Measurements from ENCODE around the gene SDK2. TPM values are rescaled to one million over a fixed set of nuclear protein-coding genes. Genes with fewer than 3 reads are reported as not detected.

Gene SDK2
- total and polyA plus RNA-seq, 9 of the 15 experiments (the other 6 are each of a cell fraction or from before 2014, with no cell fraction given): 0.04 TPM; not detected in 8

DNA sequence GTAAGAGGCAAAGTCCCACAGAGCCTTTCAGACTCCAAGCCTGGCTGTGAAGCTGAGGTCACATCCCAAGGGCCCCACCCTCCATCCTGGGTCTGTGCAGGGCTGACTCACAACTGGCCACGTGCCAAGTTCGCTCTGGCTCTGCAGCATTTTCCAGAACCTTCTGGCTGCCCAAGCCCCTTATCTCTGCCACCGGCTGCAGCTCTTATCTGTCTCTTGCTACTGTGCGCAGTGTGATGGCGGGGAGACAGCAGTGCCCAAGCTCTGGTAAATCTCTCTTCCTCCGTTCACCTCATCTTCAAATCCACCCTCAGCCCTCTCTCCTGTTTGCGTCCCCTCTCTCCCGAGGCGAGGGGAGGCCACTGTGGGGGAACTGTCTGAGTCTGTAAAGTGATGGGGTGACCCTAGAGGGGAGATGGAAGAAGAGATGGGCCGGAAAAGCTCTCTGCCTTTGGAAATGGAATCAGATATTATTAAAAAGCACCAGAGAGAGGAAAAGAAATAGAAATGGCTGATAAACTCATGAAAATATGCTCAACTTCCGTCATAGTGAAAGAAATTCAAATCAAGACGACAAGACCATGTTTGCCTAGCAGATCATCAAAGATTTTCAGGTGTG is 169.8 kb downstream of the SDK2 start (continued):
- TF ChIP-seq, protein P1, sequence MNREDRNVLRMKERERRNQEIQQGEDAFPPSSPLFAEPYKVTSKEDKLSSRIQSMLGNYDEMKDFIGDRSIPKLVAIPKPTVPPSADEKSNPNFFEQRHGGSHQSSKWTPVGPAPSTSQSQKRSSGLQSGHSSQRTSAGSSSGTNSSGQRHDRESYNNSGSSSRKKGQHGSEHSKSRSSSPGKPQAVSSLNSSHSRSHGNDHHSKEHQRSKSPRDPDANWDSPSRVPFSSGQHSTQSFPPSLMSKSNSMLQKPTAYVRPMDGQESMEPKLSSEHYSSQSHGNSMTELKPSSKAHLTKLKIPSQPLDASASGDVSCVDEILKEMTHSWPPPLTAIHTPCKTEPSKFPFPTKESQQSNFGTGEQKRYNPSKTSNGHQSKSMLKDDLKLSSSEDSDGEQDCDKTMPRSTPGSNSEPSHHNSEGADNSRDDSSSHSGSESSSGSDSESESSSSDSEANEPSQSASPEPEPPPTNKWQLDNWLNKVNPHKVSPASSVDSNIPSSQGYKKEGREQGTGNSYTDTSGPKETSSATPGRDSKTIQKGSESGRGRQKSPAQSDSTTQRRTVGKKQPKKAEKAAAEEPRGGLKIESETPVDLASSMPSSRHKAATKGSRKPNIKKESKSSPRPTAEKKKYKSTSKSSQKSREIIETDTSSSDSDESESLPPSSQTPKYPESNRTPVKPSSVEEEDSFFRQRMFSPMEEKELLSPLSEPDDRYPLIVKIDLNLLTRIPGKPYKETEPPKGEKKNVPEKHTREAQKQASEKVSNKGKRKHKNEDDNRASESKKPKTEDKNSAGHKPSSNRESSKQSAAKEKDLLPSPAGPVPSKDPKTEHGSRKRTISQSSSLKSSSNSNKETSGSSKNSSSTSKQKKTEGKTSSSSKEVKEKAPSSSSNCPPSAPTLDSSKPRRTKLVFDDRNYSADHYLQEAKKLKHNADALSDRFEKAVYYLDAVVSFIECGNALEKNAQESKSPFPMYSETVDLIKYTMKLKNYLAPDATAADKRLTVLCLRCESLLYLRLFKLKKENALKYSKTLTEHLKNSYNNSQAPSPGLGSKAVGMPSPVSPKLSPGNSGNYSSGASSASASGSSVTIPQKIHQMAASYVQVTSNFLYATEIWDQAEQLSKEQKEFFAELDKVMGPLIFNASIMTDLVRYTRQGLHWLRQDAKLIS (CRISPR knock-in tag; IDR thresholded peaks at IDR 0.05): no peak
- peak; percentile 51 for TF ChIP-seq FOS (IDR thresholded peaks at IDR 0.05; ENCODE audit: extremely low read depth, insufficient read length)
- TF ChIP-seq, protein P2, sequence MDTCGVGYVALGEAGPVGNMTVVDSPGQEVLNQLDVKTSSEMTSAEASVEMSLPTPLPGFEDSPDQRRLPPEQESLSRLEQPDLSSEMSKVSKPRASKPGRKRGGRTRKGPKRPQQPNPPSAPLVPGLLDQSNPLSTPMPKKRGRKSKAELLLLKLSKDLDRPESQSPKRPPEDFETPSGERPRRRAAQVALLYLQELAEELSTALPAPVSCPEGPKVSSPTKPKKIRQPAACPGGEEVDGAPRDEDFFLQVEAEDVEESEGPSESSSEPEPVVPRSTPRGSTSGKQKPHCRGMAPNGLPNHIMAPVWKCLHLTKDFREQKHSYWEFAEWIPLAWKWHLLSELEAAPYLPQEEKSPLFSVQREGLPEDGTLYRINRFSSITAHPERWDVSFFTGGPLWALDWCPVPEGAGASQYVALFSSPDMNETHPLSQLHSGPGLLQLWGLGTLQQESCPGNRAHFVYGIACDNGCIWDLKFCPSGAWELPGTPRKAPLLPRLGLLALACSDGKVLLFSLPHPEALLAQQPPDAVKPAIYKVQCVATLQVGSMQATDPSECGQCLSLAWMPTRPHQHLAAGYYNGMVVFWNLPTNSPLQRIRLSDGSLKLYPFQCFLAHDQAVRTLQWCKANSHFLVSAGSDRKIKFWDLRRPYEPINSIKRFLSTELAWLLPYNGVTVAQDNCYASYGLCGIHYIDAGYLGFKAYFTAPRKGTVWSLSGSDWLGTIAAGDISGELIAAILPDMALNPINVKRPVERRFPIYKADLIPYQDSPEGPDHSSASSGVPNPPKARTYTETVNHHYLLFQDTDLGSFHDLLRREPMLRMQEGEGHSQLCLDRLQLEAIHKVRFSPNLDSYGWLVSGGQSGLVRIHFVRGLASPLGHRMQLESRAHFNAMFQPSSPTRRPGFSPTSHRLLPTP (IDR thresholded peaks at IDR 0.05; ENCODE audit: borderline replicate concordance, extremely low read depth, insufficient read length): no peak
- peak; percentile 75; the same call in 1 of the 2 replicates for TF ChIP-seq MYC (IDR thresholded peaks at IDR 0.05; ENCODE audit: low read depth, low read length)
- no peak for TF ChIP-seq MYC (CRISPR knock-in tag; IDR thresholded peaks at IDR 0.05; ENCODE audit: borderline replicate concordance, low read depth)
- peak; percentile 99 for TF ChIP-seq ARID1B (IDR thresholded peaks at IDR 0.05)
- TF ChIP-seq PHF21A (IDR thresholded peaks at IDR 0.05; ENCODE audit: borderline replicate concordance, low read depth): no peak
- no peak for TF ChIP-seq CBX8 (IDR thresholded peaks at IDR 0.05; ENCODE audit: borderline replicate concordance, extremely low read depth, low read depth, low read length, poor library complexity, severe bottlenecking)
- TF ChIP-seq NR1H2 (CRISPR knock-in tag; IDR thresholded peaks at IDR 0.05): no peak
- TF ChIP-seq ZBED1 (IDR thresholded peaks at IDR 0.05): peak; percentile 59; the same call in 1 of the 2 replicates
- peak; percentile 85 for TF ChIP-seq DMBX1 (CRISPR knock-in tag; IDR thresholded peaks at IDR 0.05; ENCODE audit: borderline replicate concordance)
- TF ChIP-seq SMARCE1 (IDR thresholded peaks at IDR 0.05): peak; percentile 99
- peak; percentile 97 for TF ChIP-seq SMAD4 (CRISPR knock-in tag; conservative IDR thresholded peaks at IDR 0.05)
- TF ChIP-seq, protein P3, sequence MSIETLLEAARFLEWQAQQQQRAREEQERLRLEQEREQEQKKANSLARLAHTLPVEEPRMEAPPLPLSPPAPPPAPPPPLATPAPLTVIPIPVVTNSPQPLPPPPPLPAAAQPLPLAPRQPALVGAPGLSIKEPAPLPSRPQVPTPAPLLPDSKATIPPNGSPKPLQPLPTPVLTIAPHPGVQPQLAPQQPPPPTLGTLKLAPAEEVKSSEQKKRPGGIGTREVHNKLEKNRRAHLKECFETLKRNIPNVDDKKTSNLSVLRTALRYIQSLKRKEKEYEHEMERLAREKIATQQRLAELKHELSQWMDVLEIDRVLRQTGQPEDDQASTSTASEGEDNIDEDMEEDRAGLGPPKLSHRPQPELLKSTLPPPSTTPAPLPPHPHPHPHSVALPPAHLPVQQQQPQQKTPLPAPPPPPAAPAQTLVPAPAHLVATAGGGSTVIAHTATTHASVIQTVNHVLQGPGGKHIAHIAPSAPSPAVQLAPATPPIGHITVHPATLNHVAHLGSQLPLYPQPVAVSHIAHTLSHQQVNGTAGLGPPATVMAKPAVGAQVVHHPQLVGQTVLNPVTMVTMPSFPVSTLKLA (conservative IDR thresholded peaks at IDR 0.05): 0 out of 4 replicates have a peak, but pooled peaks of 1 of the 2 experiments have one; percentile 26
- peak; percentile 84 for TF ChIP-seq E2F3 (CRISPR knock-in tag; IDR thresholded peaks at IDR 0.05)
- TF ChIP-seq BCOR (IDR thresholded peaks at IDR 0.05): peak; percentile 75
- TF ChIP-seq TRIM28 (IDR thresholded peaks at IDR 0.05): peak; percentile 35; the same call in 1 of the 2 replicates
- TF ChIP-seq SRSF1 (IDR thresholded peaks at IDR 0.05; ENCODE audit: low read depth, low read length): no peak
- TF ChIP-seq ZNF778 (CRISPR knock-in tag; IDR thresholded peaks at IDR 0.05): no peak
- TF ChIP-seq ZNF707 (CRISPR knock-in tag; conservative IDR thresholded peaks at IDR 0.05): no peak
- TF ChIP-seq CCNT2 (IDR thresholded peaks at IDR 0.05; ENCODE audit: borderline replicate concordance, extremely low read depth, insufficient read length, low read depth, low read length): peak; percentile 86

Data from K562 (cell line).